Right lobe of liver (tissue), 4 donors: ENCODE measurements around the gene CACYBP.

Source experiments
- CTCF ChIP-seq, 4 donors: fragments of 200-600 bp in 3 of 4; fragments of 450-650 bp in 1 of 4; IDR thresholded peaks; one replicate each; pipeline versions ENCODE4 v1.5.1 to v1.8.0; 2016 to 2022; ENCODE audit warnings: antibody characterized with exemption in 4 of 4, mild to moderate bottlenecking in 2 of 4
- POLR2A ChIP-seq: fragments of 450-650 bp; IDR thresholded peaks from one replicate; pipeline ENCODE4 v1.6.1; 2017; ENCODE audit warnings: antibody characterized with exemption, mild to moderate bottlenecking
- donor health status: DM: no; HTN: no; CAD: no.
- donor health status: DM: no; HTN: no; CAD: no.
- donor health status: DM: no; HTN: yes; CAD: no.

- TF ChIP-seq POLR2A (no peak), CTCF (IDR thresholded peaks at IDR 0.05) (no peak)
Observed at GRCh38 chr1:174964972-174965361, 34.8 kb upstream of the CACYBP start.
